ENCODE results near the gene PRR29.

GRCh38 chr17:63988127-63988478 is 10.0 kb upstream of the PRR29 start:
- TF ChIP-seq CTCF (IDR thresholded peaks at IDR 0.05) (no peak), POLR2A (IDR thresholded peaks at IDR 0.05) (no peak), POLR2AphosphoS5 (IDR thresholded peaks at IDR 0.05) (no peak)

Measured in sigmoid colon (tissue), 4 donors.